GM19468 (cell line): ENCODE measurements around the gene PSMB5.

Source experiments
- ATAC-seq: cut with Tn5 transposase; IDR thresholded peaks from one replicate; pipeline ENCODE4 v1.9.1; 2021; ENCODE audit warnings: mild to moderate bottlenecking, moderate library complexity, moderate number of reproducible peaks; ENCODE audit not compliant: unreplicated experiment; ENCODE audit errors: extremely low read depth

PSMB5 gene

GRCh38 chr14:23060536-23061260, 26.0 kb upstream of the PSMB5 start:
- ATAC-seq, result no peak

GRCh38 chr14:23058654-23059504, 24.2 kb upstream of the PSMB5 start:
- no peak for ATAC-seq

GRCh38 chr14:23057757-23058653, 23.3 kb upstream of the PSMB5 start:
- ATAC-seq, result no peak

- no peak for ATAC-seq
These were observed 22.5 kb upstream of the PSMB5 start, which contains the start of gene CDH24 for GRCh38 chr14:23056956-23057756. Gene CDH24 (minus strand): TSS chr14:23057520. CDS start chr14:23055733, 1,787 bp downstream.

- ATAC-seq, result no peak
These were observed 21.6 kb upstream of the PSMB5 start for GRCh38 chr14:23056145-23056955.

- ATAC-seq, result no peak
These were observed 21.0 kb upstream of the PSMB5 start for GRCh38 chr14:23055621-23056144.

GRCh38 chr14:23055147-23055550, 20.4 kb upstream of the PSMB5 start:
- no peak for ATAC-seq

GRCh38 chr14:23054000-23054811, 19.5 kb upstream of the PSMB5 start:
- no peak for ATAC-seq

GRCh38 chr14:23053426-23053825, 18.7 kb upstream of the PSMB5 start:
- no peak for ATAC-seq

GRCh38 chr14:23052671-23053070, 18.0 kb upstream of the PSMB5 start:
- ATAC-seq, result no peak

GRCh38 chr14:23052182-23052623, 17.5 kb upstream of the PSMB5 start:
- ATAC-seq, result no peak

GRCh38 chr14:23051141-23052057, 16.7 kb upstream of the PSMB5 start:
- ATAC-seq, result no peak

GRCh38 chr14:23049011-23049410, 14.3 kb upstream of the PSMB5 start:
- ATAC-seq, result no peak

GRCh38 chr14:23047751-23048693, 13.3 kb upstream of the PSMB5 start:
- no peak for ATAC-seq

- no peak for ATAC-seq
These were observed 12.4 kb upstream of the PSMB5 start for GRCh38 chr14:23047034-23047634.
